HepG2 (cell line): ENCODE measurements around the gene WNK4. TPM values are rescaled to one million over a fixed set of nuclear protein-coding genes. Genes with fewer than 3 reads are reported as not detected.

Experiments
- ATAC-seq: fragments of 200-7000 bp; cut with Tn5 transposase; 3 replicates; pipeline ENCODE4 v1.9.1; 2020; ENCODE audit warnings: mild to moderate bottlenecking, moderate library complexity
- BruUV-seq: library from RNA; stranded (reverse); fragments of 400-500 nt; replicated peaks from 2 replicates; lab custom pipeline; 2021; lab: Mats Ljungman, UMichigan
- CTCF ChIA-PET: fragments of 300-600 bp; formaldehyde crosslinking; extraction: SDS; loops from one replicate; lab custom pipeline; 2021; ENCODE audit warnings: low total read pairs, inconsistent platforms, low intra/inter-chr PET ratio; lab: Yijun Ruan, JAX
- POLR2A ChIA-PET: fragments of 350-600 bp; sonication (Branson Sonifier 250); formaldehyde crosslinking; loops from one replicate; lab custom pipeline; 2020; ENCODE audit warnings: antibody characterized with exemption, inconsistent platforms; lab: Yijun Ruan, JAX
- DNase-seq: peaks from one replicate; pipeline ENCODE4 v3.0.0-alpha.2; 2015; ENCODE audit warnings: low spot score
- FAIRE-seq: peaks from 3 replicates; lab custom pipeline; 2011; peaks lifted over from hg19 to GRCh38; lab: Jason Lieb, UNC
- H2AFZ ChIP-seq: one replicate; pipeline ENCODE4 v1.6.1; 2011; ENCODE audit warnings: low read length, inconsistent platforms
- H3K27ac ChIP-seq: fragments of 300-600 bp; 3 replicates; pipeline ENCODE4 v1.8.0; 2011; ENCODE audit warnings: mixed run types, mild to moderate bottlenecking, mixed read lengths, low read length, inconsistent platforms; ENCODE audit not compliant: insufficient read depth; ENCODE audit errors: extremely low read length
- H3K27me3 ChIP-seq, 2 experiments: fragments of 200-600 bp in 1 of 2; 2 replicates in 1 of 2; 3 replicates in 1 of 2; pipeline versions ENCODE4 v1.6.0 to v1.8.0; 2011; ENCODE audit warnings: low read length in 2 of 2, mild to moderate bottlenecking in 2 of 2, moderate library complexity in 2 of 2, inconsistent platforms in 1 of 2; ENCODE audit not compliant: insufficient read depth in 2 of 2, control insufficient read depth in 1 of 2
- H3K36me3 ChIP-seq, 2 experiments: fragments of 200-600 bp in 1 of 2; replicated peaks in 1 of 2; 2 replicates in 1 of 2; 3 replicates in 1 of 2; pipeline versions ENCODE4 v1.5.1 to v1.8.0; 2011; ENCODE audit warnings: low read length in 2 of 2, inconsistent platforms in 1 of 2; ENCODE audit not compliant: insufficient read depth in 2 of 2, control insufficient read depth in 1 of 2
- H3K4me1 ChIP-seq: 2 replicates; pipeline ENCODE4 v1.5.1; 2012; ENCODE audit warnings: low read length, inconsistent platforms; ENCODE audit not compliant: insufficient read depth
- H3K4me2 ChIP-seq: 2 replicates; pipeline ENCODE4 v1.6.0; 2011; ENCODE audit warnings: low read depth, low read length, inconsistent platforms
- H3K4me3 ChIP-seq, 3 experiments: fragments of 200-600 bp in 1 of 3; sonication (generic), shearing (Covaris generic) in 1 of 3; replicated peaks in 1 of 3; 2 replicates each; pipeline ENCODE4 v1.5.1; 2011 to 2016; ENCODE audit warnings: low read length in 3 of 3, inconsistent platforms in 2 of 3, low read depth in 2 of 3, mild to moderate bottlenecking in 2 of 3, control low read depth in 1 of 3, mixed read lengths in 1 of 3; ENCODE audit not compliant: insufficient read depth in 1 of 3
- H3K79me2 ChIP-seq: one replicate; pipeline ENCODE4 v1.6.1; 2011; ENCODE audit warnings: low read length, inconsistent platforms; ENCODE audit not compliant: insufficient read depth
- H3K9ac ChIP-seq: 2 replicates; pipeline ENCODE4 v1.6.0; 2011; ENCODE audit warnings: mild to moderate bottlenecking, low read depth, low read length, inconsistent platforms; ENCODE audit not compliant: insufficient read depth
- H3K9me3 ChIP-seq: 2 replicates; pipeline ENCODE4 v1.5.1; 2012; ENCODE audit warnings: mild to moderate bottlenecking, low read length
- H4K20me1 ChIP-seq: 2 replicates; pipeline ENCODE4 v1.6.0; 2011; ENCODE audit warnings: inconsistent platforms, mild to moderate bottlenecking, low read length, moderate library complexity; ENCODE audit not compliant: insufficient read depth
- DZIP1 ChIP-seq: sonication (generic); formaldehyde crosslinking; IDR thresholded peaks from 2 replicates; pipeline ENCODE4 v1.5.0; 2020; ENCODE audit warnings: mild to moderate bottlenecking, missing genetic modification reagents
- EED ChIP-seq: sonication (generic); formaldehyde crosslinking; IDR thresholded peaks from 2 replicates; pipeline ENCODE4 v1.5.0; 2020; ENCODE audit warnings: mild to moderate bottlenecking, missing genetic modification reagents
- EP300 ChIP-seq, 3 experiments: sonication (generic) in 1 of 3; formaldehyde crosslinking in 1 of 3; IDR thresholded peaks; 2 replicates each; pipeline versions ENCODE4 v1.5.1 to v1.6.1; 2011 to 2020; ENCODE audit warnings: low read depth in 2 of 3, low read length in 2 of 3, borderline replicate concordance in 1 of 3, improper control_type of control experiment in 1 of 3, mild to moderate bottlenecking in 1 of 3, missing genetic modification reagents in 1 of 3, moderate library complexity in 1 of 3
- ESRRA ChIP-seq: sonication (generic); formaldehyde crosslinking; IDR thresholded peaks from 2 replicates; pipeline ENCODE4 v1.5.1; 2020; ENCODE audit warnings: mild to moderate bottlenecking, low read depth, missing genetic modification reagents
- SP2 ChIP-seq: sonication (generic); formaldehyde crosslinking; IDR thresholded peaks from 2 replicates; pipeline ENCODE4 v1.5.1; 2020; ENCODE audit warnings: mild to moderate bottlenecking, missing genetic modification reagents
- ZC3H4 ChIP-seq: sonication (generic); formaldehyde crosslinking; IDR thresholded peaks from 2 replicates; pipeline ENCODE4 v1.4.0; 2020; ENCODE audit warnings: missing genetic modification reagents, borderline replicate concordance
- ZNF263 ChIP-seq: sonication (generic); formaldehyde crosslinking; IDR thresholded peaks from 2 replicates; pipeline ENCODE4 v1.4.0; 2020; ENCODE audit warnings: missing genetic modification reagents
- WGBS: methylation state at CpG from one replicate; pipeline ENCODE4 v1.1.6; 2017; ENCODE audit warnings: low lambda C conversion rate; 5-methylcytosine and 5-hydroxymethylcytosine counted together
- in situ Hi-C: cut with HindIII; loops from 2 replicates; pipeline ENCODE4 v1.10.0; 2017; ENCODE audit warnings: low pct_unique_long_range_greater_than_20kb; ENCODE audit not compliant: extremely low pct_ligation_motif_present
- intact Hi-C: fragments of 100-400 bp; cut with micrococcal nuclease; formaldehyde crosslinking; loops from one replicate; pipeline ENCODE4 v1.10.0; 2022; ENCODE audit not compliant: unreplicated experiment
- polyA plus RNA-seq, 8 experiments: library from polyadenylated mRNA; depleted of rRNA in 3 of 8; stranded (reverse) in 7 of 8; unstranded in 1 of 8; fragments of >200 nt; fragmentation: Illumina TruSeq in 4 of 8; extraction: Trizol in 4 of 8; gene quantifications; 2 replicates each; pipeline versions ENCODE4 v1.2.1 to v1.2.3, GENCODE V29; 2011 to 2016; ENCODE audit warnings: low read depth in 4 of 8, missing spikeins in 1 of 8, mixed read lengths in 1 of 8; ENCODE audit not compliant: insufficient read depth in 1 of 8
- total RNA-seq, 5 experiments: library from RNA; depleted of rRNA; stranded (reverse); fragments of >200 nt; fragmentation: Illumina TruSeq; extraction: Trizol; gene quantifications; 2 replicates each; pipeline ENCODE4 v1.2.3, GENCODE V29; 2016; ENCODE audit warnings: low read depth in 1 of 5
- TF ChIP-seq, protein P1 (sequence below): sonication (generic); formaldehyde crosslinking; IDR thresholded peaks from 2 replicates; pipeline ENCODE4 v1.4.0; 2020; ENCODE audit warnings: missing genetic modification reagents
- TF ChIP-seq, protein P2 (sequence below): sonication (generic); formaldehyde crosslinking; IDR thresholded peaks from 2 replicates; pipeline ENCODE4 v1.4.0; 2020; ENCODE audit warnings: missing genetic modification reagents

WNK4 gene
- total and polyA plus RNA-seq, 2 of the 13 experiments (the other 11 are each of a cell fraction or from before 2014, with no cell fraction given) = 2.7 to 13.7 TPM

- intact Hi-C loops (loop anchor here (5.0 kb wide), 1 partner anchor 165 kb away; the partner anchor contains the start of gene RPL27), in situ Hi-C loops (no loop called here)
- Histone ChIP-seq H3K27ac (peak overlapping the region; percentile 90), H3K27me3 (no peaks in the 10 kb centered on the region; a peak in 1 of 5 replicates), H3K36me3 (peaks cover 5 to 14% of the 10 kb centered on the region in 2 experiments), H3K79me2 (peaks cover 38% of the 10 kb centered on the region), H3K9me3 (no peaks in the 10 kb centered on the region), H3K9ac (peak overlapping the region; percentile 94), H2AFZ (peak overlapping the region; percentile 29), H4K20me1 (no peaks in the 10 kb centered on the region), H3K4me1 (peaks cover 40% of the 10 kb centered on the region), H3K4me2 (peak overlapping the region; percentile 92), H3K4me3 (peak overlapping the region; percentile 92 to 98 (median 92))
- DNase-seq (peak; percentile 76), ATAC-seq (peak; percentile 61), FAIRE-seq (peak; percentile 87)
- BruUV-seq = no TSS peak
- ChIA-PET POLR2A (interaction anchor here (1.0 to 5.9 kb wide), 19 partner anchors 9 to 265 kb away, joined by 3 to 73 read pairs (median 5); partner anchors contain the start of genes AOC2, BECN1, CNTD1 and COA3), CTCF (no interaction called here)
- WGBS = 21% methylated on average over 9 of the region's 9 CpGs
- TF ChIP-seq EED (CRISPR knock-in tag) (no peak), ZC3H4 (CRISPR knock-in tag) (peak; percentile 34; the same call in 1 of the 2 replicates), ZNF263 (CRISPR knock-in tag) (peak; percentile 24; the same call in 1 of the 2 replicates), DZIP1 (no peak), SP2 (CRISPR knock-in tag) (no peak), EP300 (IDR thresholded peaks at IDR 0.05; ENCODE audit: low read depth in 2 of 2, low read length in 2 of 2) (peak in 1 of 2 experiments; percentile 59; a peak in 2 of 4 replicates), EP300 (CRISPR knock-in tag; IDR thresholded peaks at IDR 0.05; ENCODE audit: borderline replicate concordance) (no peak), ESRRA (CRISPR knock-in tag) (no peak)
- TF ChIP-seq, protein P1, sequence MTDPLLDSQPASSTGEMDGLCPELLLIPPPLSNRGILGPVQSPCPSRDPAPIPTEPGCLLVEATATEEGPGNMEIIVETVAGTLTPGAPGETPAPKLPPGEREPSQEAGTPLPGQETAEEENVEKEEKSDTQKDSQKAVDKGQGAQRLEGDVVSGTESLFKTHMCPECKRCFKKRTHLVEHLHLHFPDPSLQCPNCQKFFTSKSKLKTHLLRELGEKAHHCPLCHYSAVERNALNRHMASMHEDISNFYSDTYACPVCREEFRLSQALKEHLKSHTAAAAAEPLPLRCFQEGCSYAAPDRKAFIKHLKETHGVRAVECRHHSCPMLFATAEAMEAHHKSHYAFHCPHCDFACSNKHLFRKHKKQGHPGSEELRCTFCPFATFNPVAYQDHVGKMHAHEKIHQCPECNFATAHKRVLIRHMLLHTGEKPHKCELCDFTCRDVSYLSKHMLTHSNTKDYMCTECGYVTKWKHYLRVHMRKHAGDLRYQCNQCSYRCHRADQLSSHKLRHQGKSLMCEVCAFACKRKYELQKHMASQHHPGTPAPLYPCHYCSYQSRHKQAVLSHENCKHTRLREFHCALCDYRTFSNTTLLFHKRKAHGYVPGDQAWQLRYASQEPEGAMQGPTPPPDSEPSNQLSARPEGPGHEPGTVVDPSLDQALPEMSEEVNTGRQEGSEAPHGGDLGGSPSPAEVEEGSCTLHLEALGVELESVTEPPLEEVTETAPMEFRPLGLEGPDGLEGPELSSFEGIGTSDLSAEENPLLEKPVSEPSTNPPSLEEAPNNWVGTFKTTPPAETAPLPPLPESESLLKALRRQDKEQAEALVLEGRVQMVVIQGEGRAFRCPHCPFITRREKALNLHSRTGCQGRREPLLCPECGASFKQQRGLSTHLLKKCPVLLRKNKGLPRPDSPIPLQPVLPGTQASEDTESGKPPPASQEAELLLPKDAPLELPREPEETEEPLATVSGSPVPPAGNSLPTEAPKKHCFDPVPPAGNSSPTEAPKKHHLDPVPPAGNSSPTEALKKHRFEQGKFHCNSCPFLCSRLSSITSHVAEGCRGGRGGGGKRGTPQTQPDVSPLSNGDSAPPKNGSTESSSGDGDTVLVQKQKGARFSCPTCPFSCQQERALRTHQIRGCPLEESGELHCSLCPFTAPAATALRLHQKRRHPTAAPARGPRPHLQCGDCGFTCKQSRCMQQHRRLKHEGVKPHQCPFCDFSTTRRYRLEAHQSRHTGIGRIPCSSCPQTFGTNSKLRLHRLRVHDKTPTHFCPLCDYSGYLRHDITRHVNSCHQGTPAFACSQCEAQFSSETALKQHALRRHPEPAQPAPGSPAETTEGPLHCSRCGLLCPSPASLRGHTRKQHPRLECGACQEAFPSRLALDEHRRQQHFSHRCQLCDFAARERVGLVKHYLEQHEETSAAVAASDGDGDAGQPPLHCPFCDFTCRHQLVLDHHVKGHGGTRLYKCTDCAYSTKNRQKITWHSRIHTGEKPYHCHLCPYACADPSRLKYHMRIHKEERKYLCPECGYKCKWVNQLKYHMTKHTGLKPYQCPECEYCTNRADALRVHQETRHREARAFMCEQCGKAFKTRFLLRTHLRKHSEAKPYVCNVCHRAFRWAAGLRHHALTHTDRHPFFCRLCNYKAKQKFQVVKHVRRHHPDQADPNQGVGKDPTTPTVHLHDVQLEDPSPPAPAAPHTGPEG (CRISPR knock-in tag) = no peak
- TF ChIP-seq, protein P2, sequence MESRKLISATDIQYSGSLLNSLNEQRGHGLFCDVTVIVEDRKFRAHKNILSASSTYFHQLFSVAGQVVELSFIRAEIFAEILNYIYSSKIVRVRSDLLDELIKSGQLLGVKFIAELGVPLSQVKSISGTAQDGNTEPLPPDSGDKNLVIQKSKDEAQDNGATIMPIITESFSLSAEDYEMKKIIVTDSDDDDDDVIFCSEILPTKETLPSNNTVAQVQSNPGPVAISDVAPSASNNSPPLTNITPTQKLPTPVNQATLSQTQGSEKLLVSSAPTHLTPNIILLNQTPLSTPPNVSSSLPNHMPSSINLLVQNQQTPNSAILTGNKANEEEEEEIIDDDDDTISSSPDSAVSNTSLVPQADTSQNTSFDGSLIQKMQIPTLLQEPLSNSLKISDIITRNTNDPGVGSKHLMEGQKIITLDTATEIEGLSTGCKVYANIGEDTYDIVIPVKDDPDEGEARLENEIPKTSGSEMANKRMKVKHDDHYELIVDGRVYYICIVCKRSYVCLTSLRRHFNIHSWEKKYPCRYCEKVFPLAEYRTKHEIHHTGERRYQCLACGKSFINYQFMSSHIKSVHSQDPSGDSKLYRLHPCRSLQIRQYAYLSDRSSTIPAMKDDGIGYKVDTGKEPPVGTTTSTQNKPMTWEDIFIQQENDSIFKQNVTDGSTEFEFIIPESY (CRISPR knock-in tag) = no peak
These were observed 52.0 kb downstream of the WNK4 start for GRCh38 chr17:42832213-42832933.
